NCI-H1694 treated with DMSO at 0.1 percent for 48 hours (cell line): Measurements from ENCODE around the gene PPFIA4.

Experiments
- DNase-seq: peaks from one replicate; lab custom pipeline; 2025; lab: John Stamatoyannopoulos, UW

The PPFIA4 gene

GRCh38 chr1:203103216-203103615, 76.9 kb downstream of the PPFIA4 start:
- no peak for DNase-seq

GRCh38 chr1:203103829-203104495, 77.7 kb downstream of the PPFIA4 start:
- DNase-seq: no peak

- DNase-seq: no peak
Observed at GRCh38 chr1:203104789-203105390, 78.6 kb downstream of the PPFIA4 start.

GRCh38 chr1:203112475-203112874, 86.2 kb downstream of the PPFIA4 start:
- no peak for DNase-seq

DNA sequence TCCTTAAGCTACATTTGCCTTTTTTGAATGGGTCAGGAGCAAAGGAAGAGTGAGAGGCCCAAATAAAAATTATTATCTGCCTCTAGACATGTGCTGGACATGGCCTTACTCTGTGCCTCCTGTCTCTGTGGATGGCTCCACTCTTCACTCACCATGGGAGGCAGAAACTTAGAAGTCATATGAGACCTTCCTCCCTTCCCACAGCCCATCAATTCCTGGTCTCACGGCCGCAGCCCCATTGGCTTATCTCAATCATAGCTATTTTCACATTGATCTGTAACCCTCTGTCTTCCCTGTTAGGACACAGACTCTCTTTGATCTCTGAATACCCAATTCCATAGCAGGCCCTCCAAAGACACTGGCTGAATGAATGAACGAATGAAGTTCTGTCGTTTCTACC, 87.0 kb downstream of the PPFIA4 start:
- no peak for DNase-seq

DNA sequence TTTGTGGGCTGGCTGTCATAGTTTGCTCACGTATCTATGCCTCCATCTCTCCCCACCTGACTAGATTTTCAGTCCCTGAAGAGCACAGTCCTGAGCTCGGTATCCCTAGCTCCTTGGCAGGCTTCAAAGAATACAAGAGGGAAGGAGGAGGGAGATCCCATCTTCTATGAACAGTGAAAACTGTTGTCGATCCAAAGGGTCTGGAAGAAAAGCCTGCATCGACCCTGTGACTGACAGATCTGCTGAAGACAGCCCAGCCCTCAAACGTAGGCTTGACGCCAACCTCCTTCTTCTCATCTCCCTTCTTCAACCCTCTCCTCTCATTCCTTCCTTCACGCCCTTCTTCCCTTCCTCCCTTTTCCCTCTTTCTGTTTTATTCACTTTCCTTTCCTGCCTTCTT, 87.9 kb downstream of the PPFIA4 start:
- DNase-seq: no peak

GRCh38 chr1:203116091-203116820, 90.0 kb downstream of the PPFIA4 start:
- no peak for DNase-seq

DNA sequence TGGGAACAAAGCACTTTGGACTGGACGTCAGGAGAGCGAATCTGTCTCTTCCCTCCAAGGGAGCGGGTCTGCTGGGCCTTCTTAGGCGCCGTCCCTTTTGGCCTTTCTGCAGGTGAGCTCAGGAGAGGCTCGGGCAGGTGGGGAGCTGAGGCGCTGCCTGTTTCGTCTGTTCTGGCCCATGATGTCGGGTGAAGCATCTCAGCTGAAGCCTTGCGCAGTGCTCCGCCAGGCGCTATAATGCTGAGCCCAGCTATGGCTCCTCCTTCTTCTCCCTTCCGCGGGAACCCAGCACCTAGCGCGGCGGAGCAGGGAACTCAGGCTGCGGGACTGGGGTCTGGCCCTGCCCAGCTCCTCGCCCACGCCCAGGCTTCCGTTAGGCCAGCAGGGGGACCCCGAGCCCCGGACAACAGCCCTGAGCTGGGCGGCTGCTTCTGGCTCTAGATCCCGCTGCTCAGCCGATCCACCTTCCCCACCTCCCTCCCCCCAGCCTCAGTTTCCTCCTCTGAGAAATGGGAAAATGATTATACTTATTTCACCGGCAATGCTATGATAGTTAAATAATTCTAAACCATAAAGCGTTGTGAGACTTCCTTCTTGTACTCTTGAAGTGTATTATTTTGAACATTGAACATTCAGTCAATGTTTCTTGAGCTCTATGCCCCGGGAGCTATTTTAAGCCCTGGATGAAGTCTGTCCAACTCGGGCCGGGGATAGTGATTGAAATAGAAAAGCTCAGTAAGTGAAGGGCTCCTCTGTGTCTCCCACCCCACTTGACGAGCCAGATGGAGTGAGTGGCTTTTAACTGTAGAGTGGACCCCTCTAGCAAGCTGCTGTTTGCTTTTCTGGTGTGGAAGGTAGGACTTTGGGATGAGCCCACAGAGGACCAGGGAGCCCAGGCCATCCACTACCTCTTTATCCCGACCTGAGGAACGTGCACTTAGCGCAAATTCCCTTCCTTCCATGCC, 91.6 kb downstream of the PPFIA4 start:
- no peak for DNase-seq

GRCh38 chr1:203120325-203121153, 94.2 kb downstream of the PPFIA4 start:
- no peak for DNase-seq

DNA sequence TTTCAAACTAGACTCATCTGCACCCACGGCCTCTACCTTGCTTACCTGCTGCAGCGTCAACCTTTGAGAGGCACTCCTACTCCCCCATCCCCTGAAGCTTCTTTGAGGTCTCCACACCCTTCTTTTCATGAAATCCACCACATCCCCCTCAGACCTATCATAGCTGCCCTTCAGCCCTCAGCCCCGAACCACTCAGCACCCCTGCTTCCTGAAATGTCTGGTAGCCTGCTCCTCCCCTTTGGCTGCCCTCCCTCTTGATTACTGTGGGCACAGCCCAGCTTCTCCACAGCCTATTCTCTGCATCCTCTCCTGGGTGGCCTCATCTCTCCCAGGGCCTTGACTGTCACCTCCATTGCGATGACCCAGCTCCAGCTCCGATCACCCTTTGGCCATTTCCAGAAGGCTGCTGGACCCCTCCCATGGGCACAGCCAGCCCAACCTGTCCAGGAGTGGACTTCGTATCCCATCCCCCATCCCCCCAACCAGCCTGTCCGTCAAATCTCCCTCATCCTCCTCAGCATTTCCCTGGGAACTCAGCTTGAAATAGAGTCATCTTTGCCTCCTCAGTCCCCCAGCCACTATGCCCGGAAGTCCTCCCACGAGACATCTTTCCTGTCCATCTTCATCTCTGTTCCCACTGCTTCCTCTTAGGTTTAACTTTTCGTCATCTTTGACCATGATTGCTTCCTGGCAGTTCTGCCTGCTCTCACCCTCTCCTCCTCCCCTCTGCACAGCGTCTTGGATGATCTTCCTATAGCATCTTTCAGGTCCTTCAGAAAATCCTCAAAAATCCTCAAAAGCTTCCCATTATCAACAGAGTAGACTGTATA, 95.1 kb downstream of the PPFIA4 start:
- DNase-seq: no peak

- no peak for DNase-seq
Observed at GRCh38 chr1:203122159-203122558, 95.9 kb downstream of the PPFIA4 start.

- no peak for DNase-seq
Observed at GRCh38 chr1:203124011-203124410, 97.7 kb downstream of the PPFIA4 start.

- peak; percentile 39 for DNase-seq
Observed at GRCh38 chr1:203124546-203125317, 98.4 kb downstream of the PPFIA4 start.

DNA sequence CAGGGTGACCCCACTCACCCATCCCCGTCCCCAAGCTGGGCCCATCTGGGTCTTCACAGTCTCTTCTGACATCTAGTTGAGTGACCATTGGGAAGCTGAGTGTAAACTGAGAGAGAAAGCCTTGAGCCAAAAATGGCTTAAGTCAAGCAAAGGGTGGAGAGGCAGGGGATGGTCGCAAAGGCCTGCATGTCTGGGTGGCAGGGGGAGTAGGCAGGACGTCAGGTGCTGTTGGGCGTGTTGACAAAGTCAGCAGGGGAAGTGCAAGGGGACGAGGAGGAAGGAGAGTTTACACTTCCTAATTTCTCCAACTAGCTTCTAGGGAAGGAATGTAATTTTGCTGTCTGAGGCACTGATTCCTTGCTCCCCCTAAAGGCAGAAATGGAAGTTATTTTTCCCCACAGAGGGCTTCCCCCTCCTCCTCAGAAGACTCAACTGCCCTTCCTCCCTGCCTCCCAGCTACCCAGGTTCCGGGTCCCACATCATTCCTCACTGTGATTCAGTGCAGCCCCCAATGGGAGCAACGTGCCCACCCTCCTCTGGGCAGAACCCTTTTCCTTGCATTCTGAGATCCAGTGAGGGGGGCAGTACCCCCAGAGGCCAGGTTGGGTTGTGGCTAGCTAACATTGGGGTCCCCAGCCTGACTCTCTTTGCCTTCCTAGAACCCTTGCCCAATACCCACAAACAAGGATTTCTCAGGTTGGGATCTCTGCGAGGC, 100.0 kb downstream of the PPFIA4 start:
- DNase-seq: peak; percentile 58

DNA sequence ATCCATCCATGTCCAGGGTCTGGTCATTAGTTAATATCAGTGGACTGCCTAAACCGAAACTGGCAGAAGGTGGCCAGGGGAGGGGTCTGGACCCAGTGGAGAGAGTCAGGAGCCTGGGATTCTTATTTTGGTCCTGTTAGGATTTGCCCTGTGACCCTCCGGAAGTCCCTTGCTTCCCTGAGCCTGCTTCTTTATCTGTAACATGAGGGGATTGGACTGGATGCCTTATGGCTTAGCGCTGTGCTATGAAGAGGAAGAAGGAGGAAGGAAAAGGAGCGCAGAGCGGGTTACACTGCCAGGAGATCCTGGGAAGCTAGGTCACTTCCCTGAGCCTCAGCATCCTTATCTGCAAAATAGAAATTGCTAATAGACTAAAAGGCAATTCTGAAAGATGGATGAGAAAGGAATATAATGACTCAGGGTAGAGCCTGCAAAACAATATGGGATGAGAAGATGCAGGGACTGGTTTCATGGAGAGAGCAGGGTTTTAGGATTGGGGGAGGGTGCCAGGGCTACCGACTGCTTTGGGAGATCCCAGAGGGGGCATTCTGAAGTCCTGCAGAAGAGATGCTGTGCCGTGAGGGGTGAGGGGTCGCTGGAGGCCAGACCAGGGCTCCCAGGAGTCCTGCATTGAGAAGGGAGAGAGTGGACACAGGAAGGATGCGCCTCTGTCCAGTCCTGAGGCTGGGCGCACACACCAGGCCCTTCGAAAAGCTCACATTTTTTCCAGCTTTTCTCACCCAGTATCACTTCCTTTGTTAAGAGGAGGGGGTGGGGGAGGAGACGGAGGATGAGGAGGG, 100.8 kb downstream of the PPFIA4 start:
- peak; percentile 64 for DNase-seq

DNA sequence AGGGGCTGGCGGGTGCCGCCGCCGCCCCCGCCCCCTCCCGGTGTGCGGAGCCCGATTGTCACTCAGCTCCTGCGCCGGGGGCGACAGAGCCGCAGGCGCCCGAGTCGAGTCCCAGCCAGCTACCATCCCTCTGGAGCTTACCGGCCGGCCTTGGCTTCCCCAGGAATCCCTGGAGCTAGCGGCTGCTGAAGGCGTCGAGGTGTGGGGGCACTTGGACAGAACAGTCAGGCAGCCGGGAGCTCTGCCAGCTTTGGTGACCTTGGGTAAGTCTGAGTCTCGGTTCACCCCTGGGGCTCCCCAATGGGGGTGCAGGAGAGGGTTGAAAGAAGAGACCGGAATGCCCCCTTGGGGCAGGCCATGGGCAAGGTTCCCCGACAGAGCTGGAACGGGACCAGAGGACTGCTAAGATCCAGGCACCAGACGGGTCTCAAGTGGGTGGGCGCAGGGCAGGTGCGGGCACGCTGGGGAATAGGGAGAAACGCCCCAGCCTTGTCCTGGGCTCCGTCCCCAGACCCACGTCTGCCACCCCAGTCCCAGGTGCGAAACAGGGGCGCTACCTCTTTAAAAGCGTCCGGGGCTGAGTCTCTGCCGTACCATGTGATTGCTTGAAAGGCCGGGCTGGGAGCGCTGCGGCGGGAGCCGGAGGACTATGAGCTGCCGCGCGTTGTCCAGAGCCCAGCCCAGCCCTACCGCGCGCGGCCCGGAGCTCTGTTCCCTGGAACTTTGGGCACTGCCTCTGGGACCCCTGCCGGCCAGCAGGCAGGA, 101.6 kb downstream of the PPFIA4 start, which contains the start of gene ADORA1:
Gene ADORA1 (plus strand): TSS at position 61 of the 765 bp plus-strand sequence. CDS start 1,116 bp downstream, outside the sequence.
- peak; percentile 64 for DNase-seq

DNA sequence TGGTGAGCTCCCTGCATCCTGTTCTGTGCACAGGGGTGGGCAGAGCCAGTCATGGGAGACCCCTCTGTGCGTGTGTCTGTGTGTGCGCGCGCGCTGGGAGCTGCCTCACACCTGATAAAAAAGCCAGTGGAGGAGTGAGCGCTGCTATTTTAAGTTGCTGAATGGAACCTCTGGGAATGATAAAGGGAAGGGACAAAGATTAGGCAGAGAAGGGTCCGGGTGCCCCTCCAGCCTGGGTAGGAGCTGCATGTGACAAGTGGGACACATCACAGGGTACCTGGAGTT, 102.1 kb downstream of the PPFIA4 start:
- DNase-seq: peak; percentile 36
